ENCODE data around the gene MDN1. TPM values are rescaled to one million over a fixed set of nuclear protein-coding genes. Genes with fewer than 3 reads are reported as not detected.

MDN1 gene
- total RNA-seq, 2 experiments from 2014 or later = 48.6 to 62.3 TPM

GRCh38 chr6:89707766-89708165, 111.8 kb downstream of the MDN1 start:
- no peak for DNase-seq (ENCODE audit: low spot score)
- no peak overlapping the region for H3K27ac ChIP-seq (ENCODE audit: low read depth, low read length, poor library complexity, severe bottlenecking)
- H3K9me3 ChIP-seq (ENCODE audit: low read length) = no peaks in the 10 kb centered on the region
- H3K4me2 ChIP-seq (ENCODE audit: low read length) = no peak overlapping the region
- intact Hi-C loops (cut with micrococcal nuclease; ENCODE audit: unreplicated experiment) = loop anchor here (5.0 kb wide), 1 partner anchor 35 kb away; no protein-coding TSS in a partner anchor
- TF ChIP-seq EZH2phosphoT487 (IDR thresholded peaks at IDR 0.05; ENCODE audit: borderline replicate concordance, low read depth, low read length) = no peak
- TF ChIP-seq, protein P1, sequence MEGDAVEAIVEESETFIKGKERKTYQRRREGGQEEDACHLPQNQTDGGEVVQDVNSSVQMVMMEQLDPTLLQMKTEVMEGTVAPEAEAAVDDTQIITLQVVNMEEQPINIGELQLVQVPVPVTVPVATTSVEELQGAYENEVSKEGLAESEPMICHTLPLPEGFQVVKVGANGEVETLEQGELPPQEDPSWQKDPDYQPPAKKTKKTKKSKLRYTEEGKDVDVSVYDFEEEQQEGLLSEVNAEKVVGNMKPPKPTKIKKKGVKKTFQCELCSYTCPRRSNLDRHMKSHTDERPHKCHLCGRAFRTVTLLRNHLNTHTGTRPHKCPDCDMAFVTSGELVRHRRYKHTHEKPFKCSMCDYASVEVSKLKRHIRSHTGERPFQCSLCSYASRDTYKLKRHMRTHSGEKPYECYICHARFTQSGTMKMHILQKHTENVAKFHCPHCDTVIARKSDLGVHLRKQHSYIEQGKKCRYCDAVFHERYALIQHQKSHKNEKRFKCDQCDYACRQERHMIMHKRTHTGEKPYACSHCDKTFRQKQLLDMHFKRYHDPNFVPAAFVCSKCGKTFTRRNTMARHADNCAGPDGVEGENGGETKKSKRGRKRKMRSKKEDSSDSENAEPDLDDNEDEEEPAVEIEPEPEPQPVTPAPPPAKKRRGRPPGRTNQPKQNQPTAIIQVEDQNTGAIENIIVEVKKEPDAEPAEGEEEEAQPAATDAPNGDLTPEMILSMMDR (conservative IDR thresholded peaks at IDR 0.05; ENCODE audit: low read length) = no peak
- H3K4me3 ChIP-seq (ENCODE audit: low read depth, low read length, poor library complexity, severe bottlenecking) = no peak overlapping the region
- no peak overlapping the region for H2AFZ ChIP-seq (ENCODE audit: low read length)
- H3K9me2 ChIP-seq (ENCODE audit: insufficient read depth, low read length) = no peaks in the 10 kb centered on the region
- no TSS peak for BruUV-seq (replicated peaks)
- H4K20me1 ChIP-seq (ENCODE audit: insufficient read depth, low read length) = no peaks in the 10 kb centered on the region
- no peaks in the 10 kb centered on the region for H3K4me1 ChIP-seq (ENCODE audit: insufficient read depth, low read length, poor library complexity, severe bottlenecking)
- ChIA-PET POLR2A (interaction anchor here (1.2 kb wide), 1 partner anchor 23 kb away, joined by 4 read pairs; no protein-coding TSS in a partner anchor), CTCF (ENCODE audit: unreplicated experiment) (no interaction called here)
- peaks cover 98% of the 10 kb centered on the region for H3K36me3 ChIP-seq (ENCODE audit: insufficient read depth, low read length)
- H3K79me2 ChIP-seq (ENCODE audit: insufficient read depth, low read depth, low read length) = no peaks in the 10 kb centered on the region

DNA sequence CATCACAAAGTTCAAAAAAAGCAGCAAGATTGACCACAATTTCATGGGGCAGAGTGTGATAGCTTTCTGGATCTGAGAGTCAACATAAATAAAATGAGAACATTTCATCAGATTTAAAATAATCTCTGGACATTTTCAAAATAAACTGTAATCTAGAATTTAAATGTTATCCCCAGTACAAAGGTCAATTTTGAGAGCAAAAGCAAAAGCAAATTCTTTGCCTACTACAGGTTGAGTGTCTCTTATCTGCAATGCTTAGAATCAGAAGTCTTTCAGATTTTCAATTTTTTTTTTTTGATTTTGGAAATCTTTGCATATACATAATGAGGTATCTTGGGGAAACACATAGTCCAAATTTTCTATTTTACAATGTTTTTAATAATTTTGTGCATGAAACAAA, 113.5 kb downstream of the MDN1 start:
- TF ChIP-seq, protein P1 (conservative IDR thresholded peaks at IDR 0.05; ENCODE audit: low read length) = no peak
- TF ChIP-seq EZH2phosphoT487 (IDR thresholded peaks at IDR 0.05; ENCODE audit: borderline replicate concordance, low read depth, low read length) = no peak
- Histone ChIP-seq H3K4me3 (ENCODE audit: low read depth, low read length, poor library complexity, severe bottlenecking) (no peak overlapping the region), H4K20me1 (ENCODE audit: insufficient read depth, low read length) (no peaks in the 10 kb centered on the region), H3K9me3 (ENCODE audit: low read length) (no peaks in the 10 kb centered on the region), H3K9me2 (ENCODE audit: insufficient read depth, low read length) (no peaks in the 10 kb centered on the region), H2AFZ (ENCODE audit: low read length) (no peak overlapping the region), H3K27ac (ENCODE audit: low read depth, low read length, poor library complexity, severe bottlenecking) (no peak overlapping the region), H3K4me1 (ENCODE audit: insufficient read depth, low read length, poor library complexity, severe bottlenecking) (no peaks in the 10 kb centered on the region), H3K79me2 (ENCODE audit: insufficient read depth, low read depth, low read length) (no peaks in the 10 kb centered on the region), H3K36me3 (ENCODE audit: insufficient read depth, low read length) (peaks cover 99% of the 10 kb centered on the region), H3K4me2 (ENCODE audit: low read length) (no peak overlapping the region)
- ChIA-PET CTCF (ENCODE audit: unreplicated experiment) (no interaction called here), POLR2A (interaction anchor here (0.7 kb wide), 3 partner anchors 771 to 945 kb away, joined by 3 to 4 read pairs (median 3); no protein-coding TSS in a partner anchor)
- no TSS peak for BruUV-seq (replicated peaks)
- DNase-seq (ENCODE audit: low spot score) = no peak
- intact Hi-C loops (cut with micrococcal nuclease; ENCODE audit: unreplicated experiment) = loop anchor here (5.0 kb wide), 1 partner anchor 34 kb away; no protein-coding TSS in a partner anchor

GRCh38 chr6:89703292-89703691, 116.3 kb downstream of the MDN1 start:
- no peaks in the 10 kb centered on the region for H3K79me2 ChIP-seq (ENCODE audit: insufficient read depth, low read depth, low read length)
- no TSS peak for BruUV-seq (replicated peaks)

More at GRCh38 chr6:89703292-89703691, 116.3 kb downstream of the MDN1 start:
- intact Hi-C loops (cut with micrococcal nuclease; ENCODE audit: unreplicated experiment) = no loop called here
- Histone ChIP-seq H3K36me3 (ENCODE audit: insufficient read depth, low read length) (peaks cover 99% of the 10 kb centered on the region), H3K9me3 (ENCODE audit: low read length) (no peaks in the 10 kb centered on the region), H4K20me1 (ENCODE audit: insufficient read depth, low read length) (no peaks in the 10 kb centered on the region), H3K27ac (ENCODE audit: low read depth, low read length, poor library complexity, severe bottlenecking) (no peak overlapping the region), H3K9me2 (ENCODE audit: insufficient read depth, low read length) (no peaks in the 10 kb centered on the region), H3K4me3 (ENCODE audit: low read depth, low read length, poor library complexity, severe bottlenecking) (no peak overlapping the region), H3K4me1 (ENCODE audit: insufficient read depth, low read length, poor library complexity, severe bottlenecking) (no peaks in the 10 kb centered on the region), H2AFZ (ENCODE audit: low read length) (no peak overlapping the region), H3K4me2 (ENCODE audit: low read length) (no peak overlapping the region)
- no peak for DNase-seq (ENCODE audit: low spot score)
- ChIA-PET POLR2A (no interaction called here), CTCF (ENCODE audit: unreplicated experiment) (no interaction called here)
- TF ChIP-seq, protein P1 (conservative IDR thresholded peaks at IDR 0.05; ENCODE audit: low read length) = no peak
- TF ChIP-seq EZH2phosphoT487 (IDR thresholded peaks at IDR 0.05; ENCODE audit: borderline replicate concordance, low read depth, low read length) = no peak

Data from OCI-LY7 (cell line).